Activated naive CD4-positive, alpha-beta T cell treated with anti-CD3 and anti-CD28 coated beads, Interleukin-2, amount 50 U/mL, for 72 hours (primary cell): ENCODE data around the gene S100A6. TPM values are rescaled to one million over a fixed set of nuclear protein-coding genes. Genes with fewer than 3 reads are reported as not detected.
A peak's percentile ranks its signal among the peaks of the same experiment; 100 is the strongest.
"Not testable (repeated sequence)": the region's sequence is repeated elsewhere in the genome, so short reads cannot be mapped to it uniquely, and the experiment has no call there.

ENCODE experiments used
- ATAC-seq, 2 donors: fragments of 150-1000 bp; cut with Tn5 transposase; 2 replicates each; pipeline ENCODE4 v1.10.0; 2021; ENCODE audit warnings: mild to moderate bottlenecking in 2 of 2, moderate library complexity in 2 of 2
- DNase-seq, 2 donors: peaks; one replicate each; pipeline ENCODE4 v3.0.0; 2021 to 2022; ENCODE audit warnings: low spot score in 2 of 2
- H3K27ac Mint-ChIP-seq, 2 donors: one replicate each; pipeline ENCODE4 v1.8.0; 2022; ENCODE audit warnings: mild to moderate bottlenecking in 2 of 2, mixed read lengths in 2 of 2
- H3K36me3 Mint-ChIP-seq, 2 donors: one replicate each; pipeline ENCODE4 v1.8.0; 2022; ENCODE audit warnings: mixed read lengths in 2 of 2
- H3K9me3 Mint-ChIP-seq, 2 donors: one replicate each; pipeline ENCODE4 v1.8.0; 2022; ENCODE audit warnings: mixed read lengths in 2 of 2
- total RNA-seq, 2 donors: library from RNA; stranded (reverse); gene quantifications; one replicate each; pipeline ENCODE4 v1.2.3, GENCODE V29; 2022

The S100A6 gene
- total RNA-seq, 2 donors from 2014 or later = 260 to 445 TPM

- no peaks in the 10 kb centered on the region for H3K36me3 Mint-ChIP-seq
- ATAC-seq (peak; percentile 32 to 68), DNase-seq (peak; percentile 67 to 72)
- H3K9me3 Mint-ChIP-seq = no peaks in the 10 kb centered on the region
- H3K27ac Mint-ChIP-seq = peak overlapping the region; percentile 81 to 99
Measured at GRCh38 chr1:153567621-153568366, 32.0 kb upstream of the S100A6 start.

GRCh38 chr1:153566414-153567371 lies 30.9 kb upstream of the S100A6 start:
- DNase-seq = peak; percentile 84 to 91
- peak overlapping the region; percentile 91 to 96 for H3K27ac Mint-ChIP-seq
- H3K9me3 Mint-ChIP-seq = no peaks in the 10 kb centered on the region
- ATAC-seq = peak; percentile 85
- H3K36me3 Mint-ChIP-seq = no peaks in the 10 kb centered on the region

DNA sequence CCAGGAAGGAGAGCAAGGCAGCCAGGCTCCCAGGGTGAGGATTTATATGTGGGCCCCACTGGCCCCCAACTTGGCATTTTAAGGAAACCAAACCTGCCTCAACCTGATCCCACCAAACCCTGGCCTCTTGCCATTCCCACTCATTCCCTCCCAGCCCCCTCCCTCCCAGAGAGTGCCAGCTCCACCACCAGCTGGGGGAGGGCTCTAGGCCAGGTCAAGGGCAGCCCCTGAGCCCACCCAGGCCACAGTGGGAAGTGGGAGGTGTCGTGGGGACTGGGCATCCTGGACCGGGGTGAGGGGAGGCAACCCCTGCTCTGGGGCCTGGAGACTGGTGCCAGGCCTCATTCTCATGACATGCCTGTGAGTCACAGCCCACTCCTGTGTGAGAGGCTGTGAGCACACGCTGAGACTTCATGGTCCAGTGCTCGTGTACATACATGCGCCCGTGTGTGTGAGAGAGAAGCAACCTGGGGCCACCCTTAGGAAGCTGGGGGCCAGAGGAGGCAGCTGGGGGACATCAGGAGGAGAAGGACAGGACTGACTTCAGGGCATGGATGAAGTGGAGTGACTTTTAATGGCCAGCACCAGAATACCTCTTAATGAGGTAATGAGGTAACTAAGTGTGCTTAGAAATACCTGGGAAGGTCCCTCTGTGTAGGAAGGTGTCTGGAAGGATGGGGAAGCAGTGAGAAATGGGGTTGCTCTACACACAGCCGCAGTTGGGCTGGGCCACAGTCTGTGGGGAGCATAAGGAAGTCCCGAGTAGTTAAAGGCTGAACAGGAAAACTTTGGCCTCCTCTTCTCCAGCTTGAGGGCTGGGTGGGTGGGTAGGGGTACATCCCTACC lies 30.0 kb upstream of the S100A6 start, which contains the start of gene S100A2:
S100A2 (minus strand) TSS at position 316 of the 846 bp plus-strand sequence. CDS start 1,967 bp downstream, outside the sequence.
- DNase-seq = peak; percentile 55 to 77
- ATAC-seq = peak; percentile 54 to 71
- peak within 1 kb of the TSS; percentile 91 to 100 for H3K27ac Mint-ChIP-seq
- no peaks in the 10 kb centered on the region for H3K9me3 Mint-ChIP-seq
- H3K36me3 Mint-ChIP-seq = no peaks in the 10 kb centered on the region

DNA sequence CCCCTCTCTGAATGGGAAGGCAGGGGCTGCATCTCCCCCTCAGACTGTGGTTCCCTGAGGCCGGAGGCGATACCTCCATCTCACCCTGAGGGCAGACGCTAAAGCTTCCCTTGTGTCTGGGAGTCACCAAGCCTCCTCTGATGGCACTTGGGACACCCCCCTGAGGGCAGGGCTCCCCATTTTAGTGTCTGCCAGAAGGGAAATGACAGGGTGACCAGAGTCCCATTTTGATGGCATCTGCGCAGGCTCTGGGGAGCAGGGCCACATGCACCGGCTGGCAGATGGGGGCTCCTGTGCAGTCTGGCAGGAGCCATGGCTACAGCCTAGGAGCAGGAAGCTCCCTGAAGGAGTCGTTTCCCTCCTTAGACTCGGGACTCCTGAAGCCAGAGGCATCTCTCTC lies 28.2 kb upstream of the S100A6 start:
- no peak for ATAC-seq
- Mint-ChIP-seq H3K36me3 (no peaks in the 10 kb centered on the region), H3K9me3 (no peaks in the 10 kb centered on the region), H3K27ac (no peak overlapping the region)
- DNase-seq = no peak

- no peaks in the 10 kb centered on the region for H3K36me3 Mint-ChIP-seq
- ATAC-seq = no peak
- H3K27ac Mint-ChIP-seq = no peak overlapping the region
- no peaks in the 10 kb centered on the region for H3K9me3 Mint-ChIP-seq
- DNase-seq = no peak
Measured at GRCh38 chr1:153563483-153563901, 27.7 kb upstream of the S100A6 start.

- H3K36me3 Mint-ChIP-seq, DNase-seq, ATAC-seq, H3K9me3 Mint-ChIP-seq: not testable (repeated sequence)
- peak overlapping the region in 1 of 2 donors; percentile 39 for H3K27ac Mint-ChIP-seq
Measured at GRCh38 chr1:153562021-153562420, 26.2 kb upstream of the S100A6 start.

DNA sequence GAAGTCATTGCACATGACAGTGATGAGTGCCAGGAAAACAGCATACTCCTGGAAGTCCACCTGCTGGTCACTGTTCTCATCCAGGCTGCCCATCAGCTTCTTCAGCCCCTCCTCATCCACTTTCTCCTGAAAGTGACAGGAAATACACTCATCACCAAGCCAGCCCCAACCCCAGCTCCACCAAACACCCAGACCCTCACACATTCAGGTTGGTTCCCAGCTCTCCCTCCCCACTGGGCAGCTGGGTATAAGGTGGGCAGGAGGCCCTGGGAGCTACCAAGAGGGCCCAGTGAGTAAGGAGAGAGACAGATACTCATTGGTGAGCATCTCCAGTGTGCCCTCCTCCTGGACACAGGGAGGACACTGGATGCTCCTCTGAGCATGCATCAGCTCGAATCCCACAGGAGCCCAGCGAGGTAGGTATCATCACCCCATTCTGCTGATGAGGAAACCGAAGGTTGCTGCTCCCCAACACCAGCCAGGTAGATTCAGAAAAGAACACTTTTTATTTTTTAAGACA lies 25.7 kb upstream of the S100A6 start:
- no peaks in the 10 kb centered on the region for H3K36me3 Mint-ChIP-seq
- H3K9me3 Mint-ChIP-seq = no peaks in the 10 kb centered on the region
- DNase-seq (no peak), ATAC-seq (no peak)
- peak overlapping the region; percentile 39 to 44 for H3K27ac Mint-ChIP-seq

GRCh38 chr1:153560771-153561465 lies 25.1 kb upstream of the S100A6 start:
- Mint-ChIP-seq H3K9me3 (no peaks in the 10 kb centered on the region), H3K36me3 (no peaks in the 10 kb centered on the region), H3K27ac (peak overlapping the region in 1 of 2 donors; percentile 39)
- ATAC-seq (no peak), DNase-seq (no peak)

DNA sequence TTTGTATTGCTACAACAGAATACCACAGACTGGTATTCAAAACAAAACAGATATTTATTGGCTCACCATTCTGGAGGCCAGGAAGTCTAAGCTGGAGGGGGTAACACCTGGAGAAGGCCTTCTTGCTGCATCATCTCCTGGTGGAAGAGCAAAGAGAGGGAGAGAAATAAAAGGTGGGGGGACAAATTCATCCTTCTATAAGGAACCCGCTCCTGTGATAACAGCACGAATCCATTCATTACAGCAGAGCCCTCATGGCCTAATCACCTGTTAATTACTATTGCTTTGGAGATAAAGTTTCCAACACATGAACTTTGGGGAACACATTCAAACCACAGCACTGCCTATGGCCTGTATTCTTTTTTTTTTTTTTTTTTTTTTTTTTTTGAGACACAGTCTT lies 24.4 kb upstream of the S100A6 start:
- Mint-ChIP-seq H3K27ac (peak overlapping the region in 1 of 2 donors; percentile 50), H3K36me3 (no peaks in the 10 kb centered on the region), H3K9me3 (no peaks in the 10 kb centered on the region)
- no peak for ATAC-seq
- no peak for DNase-seq

GRCh38 chr1:153557877-153558276 lies 22.1 kb upstream of the S100A6 start:
- Mint-ChIP-seq H3K36me3 (no peaks in the 10 kb centered on the region), H3K27ac (no peak overlapping the region), H3K9me3 (no peaks in the 10 kb centered on the region)
- ATAC-seq = no peak
- no peak for DNase-seq

DNA sequence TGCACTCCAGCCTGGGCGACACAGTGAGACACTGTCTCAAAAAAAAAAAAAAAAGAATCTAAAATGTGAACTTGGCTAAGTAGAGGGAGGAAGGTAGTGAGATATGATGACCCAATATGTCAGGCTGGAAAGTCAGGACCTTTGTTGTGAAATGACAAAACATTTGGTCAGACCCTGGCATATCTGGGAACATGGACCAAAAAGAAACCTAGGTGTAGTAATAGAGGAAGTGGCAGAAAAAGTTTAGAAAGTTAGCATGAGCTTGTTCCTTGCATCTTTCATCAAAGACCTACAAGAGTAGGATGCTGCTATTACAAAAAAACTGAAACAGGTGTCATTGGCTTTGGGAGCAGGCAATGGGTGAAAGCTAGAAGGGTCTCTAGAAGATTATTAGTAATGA lies 20.6 kb upstream of the S100A6 start:
- Mint-ChIP-seq H3K27ac (no peak overlapping the region), H3K9me3 (no peaks in the 10 kb centered on the region), H3K36me3 (no peaks in the 10 kb centered on the region)
- ATAC-seq (no peak), DNase-seq (no peak)

GRCh38 chr1:153553830-153554541 lies 18.2 kb upstream of the S100A6 start:
- Mint-ChIP-seq H3K36me3 (no peaks in the 10 kb centered on the region), H3K27ac (no peak overlapping the region), H3K9me3 (no peaks in the 10 kb centered on the region)
- no peak for DNase-seq
- ATAC-seq = peak in 1 of 2 donors; percentile 44

DNA sequence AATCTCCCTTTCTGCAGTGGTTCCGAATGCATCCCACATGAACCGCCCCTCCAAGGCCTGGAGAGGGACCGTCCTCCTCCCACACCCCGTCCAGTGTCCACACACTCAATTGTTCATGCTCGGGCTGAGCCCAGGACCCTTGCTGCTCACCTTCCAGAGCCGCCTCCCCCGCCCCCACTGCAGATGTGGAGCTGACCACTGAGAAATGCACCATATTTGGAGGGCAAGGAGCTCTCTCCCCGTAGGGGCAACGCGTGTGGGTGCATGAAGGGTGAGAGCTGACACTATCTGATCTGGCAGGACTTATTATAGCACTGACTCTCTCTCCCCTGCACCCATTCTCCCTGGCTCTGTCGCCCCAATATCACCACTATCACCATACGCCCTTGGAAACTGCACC lies 17.3 kb upstream of the S100A6 start:
- H3K9me3 Mint-ChIP-seq = no peaks in the 10 kb centered on the region
- no peak overlapping the region for H3K27ac Mint-ChIP-seq
- ATAC-seq = no peak

DNA sequence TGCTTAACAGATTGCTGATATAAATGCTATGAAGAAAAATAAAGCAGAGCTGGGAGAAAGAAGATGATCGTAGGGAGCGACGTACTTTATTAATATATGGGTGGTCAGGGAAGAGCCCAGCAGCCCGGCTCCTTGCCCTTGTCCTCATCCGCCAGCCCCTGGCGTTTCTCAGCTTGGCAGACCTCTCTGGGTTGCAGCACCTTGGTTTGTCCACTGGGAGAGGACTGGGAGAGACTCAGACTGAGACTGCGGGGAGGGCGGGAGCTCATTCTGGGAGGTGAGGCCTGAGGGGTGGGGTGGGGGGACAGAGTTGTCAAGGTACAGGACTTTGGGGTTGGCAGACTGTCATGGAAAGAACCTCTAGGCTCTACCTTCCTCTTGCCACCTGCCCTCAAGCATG lies 16.5 kb upstream of the S100A6 start:
- DNase-seq = no peak
- no peaks in the 10 kb centered on the region for H3K36me3 Mint-ChIP-seq
- H3K9me3 Mint-ChIP-seq = no peaks in the 10 kb centered on the region
- no peak for ATAC-seq
- H3K27ac Mint-ChIP-seq = no peak overlapping the region

More for the DNA sequence above, 17.3 kb upstream of the S100A6 start:
- DNase-seq = no peak
- H3K36me3 Mint-ChIP-seq = no peaks in the 10 kb centered on the region

DNA sequence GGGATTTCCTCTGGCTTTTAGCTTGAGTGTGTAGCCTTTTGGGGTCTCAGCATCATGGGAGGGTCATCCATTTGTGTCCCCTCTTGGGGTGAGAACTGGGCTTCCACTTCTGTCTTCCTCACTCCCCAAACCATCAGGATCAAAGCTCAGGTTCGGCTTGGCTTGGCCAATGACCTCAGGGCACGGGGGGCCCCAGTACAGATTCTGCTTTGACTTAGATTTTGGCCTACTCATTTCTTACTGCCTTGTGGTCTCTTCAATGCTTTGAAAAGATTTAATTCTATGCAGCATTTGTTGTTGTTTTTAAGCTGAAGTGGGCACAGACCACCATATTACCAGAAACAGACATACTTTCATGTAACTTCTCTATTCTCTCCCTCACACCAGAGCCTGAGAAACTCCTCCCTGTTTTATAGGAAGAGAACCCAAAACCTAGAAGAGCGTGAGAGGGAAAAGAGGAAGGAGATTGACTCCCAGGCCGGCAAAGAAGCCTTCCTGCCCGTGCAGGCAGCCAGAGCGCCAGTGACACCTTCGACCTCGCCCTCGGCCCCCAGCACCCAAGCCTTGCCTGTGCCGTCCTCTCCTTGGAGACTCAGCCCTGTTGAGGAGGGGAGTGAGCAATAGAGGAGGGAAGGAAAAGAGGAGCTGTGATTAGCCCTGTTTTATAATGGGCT lies 15.2 kb upstream of the S100A6 start:
- DNase-seq = no peak
- Mint-ChIP-seq H3K36me3 (peaks cover 0 to under 1% of the 10 kb centered on the region in 2 donors), H3K9me3 (no peaks in the 10 kb centered on the region), H3K27ac (peak overlapping the region in 1 of 2 donors; percentile 10)
- ATAC-seq = no peak
